Muscle of leg (tissue), 16 donors: ENCODE measurements around the gene LRSAM1. TPM values are rescaled to one million over a fixed set of nuclear protein-coding genes. Genes with fewer than 3 reads are reported as not detected.
A peak's percentile ranks its signal among the peaks of the same experiment; 100 is the strongest.

Source experiments
- DNase-seq: peaks from one replicate; pipeline ENCODE4 v3.0.0; 2013
- H3K27ac ChIP-seq: one replicate; pipeline ENCODE4 v1.5.1; 2013; ENCODE audit warnings: mild to moderate bottlenecking, low read length, control low read depth
- H3K27me3 ChIP-seq: one replicate; pipeline ENCODE4 v1.6.1; 2013; ENCODE audit warnings: low read length; ENCODE audit not compliant: control insufficient read depth, insufficient read depth
- H3K36me3 ChIP-seq: one replicate; pipeline ENCODE4 v1.6.1; 2013; ENCODE audit warnings: low read length; ENCODE audit not compliant: control insufficient read depth, insufficient read depth
- H3K4me1 ChIP-seq: one replicate; pipeline ENCODE4 v1.6.1; 2013; ENCODE audit warnings: low read length; ENCODE audit not compliant: control insufficient read depth, insufficient read depth
- H3K4me3 ChIP-seq: one replicate; pipeline ENCODE4 v1.5.1; 2013; ENCODE audit warnings: low read length, control low read depth
- H3K9me3 ChIP-seq: replicated peaks from 2 replicates; pipeline ENCODE4 v1.6.1; 2013; ENCODE audit warnings: low read depth, low read length; ENCODE audit not compliant: control insufficient read depth
- WGBS: methylation state at CpG from one replicate; pipeline ENCODE4 v1.1.5; 2013; ENCODE audit warnings: missing lambda C conversion rate; ENCODE audit not compliant: insufficient coverage; 5-methylcytosine and 5-hydroxymethylcytosine counted together
- long read RNA-seq, 11 donors: transcript quantifications; one replicate each; lab custom pipeline, GENCODE V29; 2026
- polyA plus RNA-seq, 8 donors: library from polyadenylated mRNA; unstranded; fragments of 120-200 nt; gene quantifications; one replicate each; pipeline versions ENCODE4 v1.2.1 to v1.2.3, GENCODE V29; 2013; ENCODE audit warnings: inconsistent platforms in 1 of 8, low replicate concordance in 1 of 8; ENCODE audit not compliant: insufficient read length in 8 of 8, insufficient read depth in 1 of 8
- total RNA-seq: library from RNA; stranded (reverse); fragments of 120-200 nt; gene quantifications from one replicate; pipeline ENCODE4 v1.2.4, GENCODE V29; 2013

LRSAM1 gene
- total RNA-seq (5.8 TPM), polyA plus RNA-seq (10 to 100 TPM; 10.5 to 13.7 (median 11.6) TPM)
- long read RNA-seq, donor 1: 0 reads
- long read RNA-seq, donor 2: 0 reads
- long read RNA-seq, donor 3, partial matches to known transcripts: 0 of 1 reads
- long read RNA-seq, donor 3, other reads (novel, unspliced or antisense): 0 of 1 reads
- long read RNA-seq, donor 4, partial matches to known transcripts: 0 of 1 reads
- long read RNA-seq, donor 4, other reads (novel, unspliced or antisense): 0 of 1 reads
- long read RNA-seq, donor 5: 0 reads
- long read RNA-seq, donor 6, partial matches to known transcripts: 0 of 2 reads
- long read RNA-seq, donor 6, other reads (novel, unspliced or antisense): 0 of 2 reads
- long read RNA-seq, donor 7, partial matches to known transcripts: 0 of 2 reads
- long read RNA-seq, donor 7, other reads (novel, unspliced or antisense): 0 of 2 reads
- long read RNA-seq, donor 8: 0 reads
- long read RNA-seq, donor 9, partial matches to known transcripts: 0 of 1 reads
- long read RNA-seq, donor 9, other reads (novel, unspliced or antisense): 0 of 1 reads
- long read RNA-seq, donor 10: 0 reads
- long read RNA-seq, donor 11: 0 reads

DNA sequence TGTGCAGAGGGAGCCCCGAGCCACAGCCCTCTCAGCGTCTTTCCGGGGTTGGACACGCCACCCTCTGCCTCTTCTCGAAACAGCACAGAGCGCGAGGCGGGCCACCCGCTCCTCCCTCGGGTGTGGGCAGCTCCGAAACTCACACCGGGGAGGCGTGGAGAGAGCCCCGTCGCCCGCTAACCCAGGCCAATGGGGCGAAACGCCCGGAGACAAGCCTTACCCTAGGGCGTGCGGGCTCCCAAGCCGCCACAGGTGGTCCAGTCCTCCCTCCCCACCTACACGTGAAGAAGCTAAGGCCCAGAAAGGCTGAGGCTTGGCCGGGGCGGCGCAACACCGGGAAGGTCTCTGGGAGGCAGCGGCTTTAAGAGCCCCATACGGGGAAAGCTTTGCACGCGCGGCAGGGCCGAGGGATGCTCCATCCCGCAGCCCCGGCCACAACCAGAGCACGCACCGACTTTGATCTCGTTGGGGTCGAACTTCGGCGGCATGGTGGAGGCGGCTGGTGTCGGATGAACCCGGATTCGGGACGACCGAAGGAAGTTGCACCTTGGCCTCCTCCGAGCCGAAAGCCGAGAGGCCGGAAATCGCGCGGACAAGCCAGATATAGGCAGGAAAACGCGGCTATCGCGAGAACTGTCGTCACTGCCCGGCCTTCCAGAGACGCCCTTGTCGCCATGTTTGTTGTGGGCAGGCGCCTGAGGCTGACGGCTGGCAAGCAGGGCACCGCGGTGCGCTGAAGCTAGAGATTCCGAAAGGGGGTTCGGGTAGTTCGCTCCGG is at the start of gene LRSAM1, which contains the start of gene RPL12:
Gene LRSAM1, plus strand, starts transcription at position 681 of the 778 bp plus-strand sequence. CDS start 3,018 bp downstream, outside the sequence.
Gene RPL12, minus strand, starts transcription at position 577 of the 778 bp plus-strand sequence. Its CDS starts 89 bp downstream, at position 488.
- peaks cover 34% of the 10 kb centered on the region for H3K4me1 ChIP-seq
- H3K36me3 ChIP-seq: peaks cover 65% of the 10 kb centered on the region
- peak within 1 kb of the TSS; percentile 88 for H3K27ac ChIP-seq
- peak; percentile 98 for DNase-seq
- H3K9me3 ChIP-seq: no peaks in the 10 kb centered on the region
- WGBS: under 1% methylated on average over 71 of the region's 71 CpGs
- peak within 1 kb of the TSS; percentile 99 for H3K4me3 ChIP-seq
- H3K27me3 ChIP-seq: no peaks in the 10 kb centered on the region

DNA sequence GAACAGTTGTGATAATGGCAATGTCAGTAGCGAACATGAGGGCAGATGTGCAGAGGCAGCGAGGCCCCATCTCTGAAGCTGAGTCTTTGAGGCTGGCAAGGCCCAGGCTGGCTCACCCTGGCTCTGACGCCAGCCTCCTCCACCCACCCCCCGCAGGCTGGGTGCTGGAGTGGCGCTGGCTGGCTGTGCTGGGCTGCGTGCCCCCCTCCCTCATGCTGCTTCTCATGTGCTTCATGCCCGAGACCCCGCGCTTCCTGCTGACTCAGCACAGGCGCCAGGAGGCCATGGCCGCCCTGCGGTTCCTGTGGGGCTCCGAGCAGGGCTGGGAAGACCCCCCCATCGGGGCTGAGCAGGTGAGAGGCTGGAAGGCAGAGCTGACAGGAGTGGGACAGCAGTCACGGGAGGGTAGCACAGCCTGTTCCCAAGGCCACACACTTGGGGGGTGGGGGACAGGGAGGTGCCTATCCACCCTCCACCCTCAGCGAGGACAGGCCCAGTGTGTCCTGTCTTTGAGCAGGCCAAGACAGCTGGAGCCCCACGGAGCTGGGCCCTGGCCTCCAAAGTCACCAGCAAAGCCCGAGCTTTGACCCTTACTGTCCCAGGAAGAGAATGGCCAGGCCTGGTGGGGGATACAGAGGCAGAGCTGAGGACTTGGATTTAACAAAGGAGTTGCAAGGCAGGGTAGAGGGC is 48.8 kb upstream of the LRSAM1 start:
- Histone ChIP-seq H3K27ac (no peak overlapping the region), H3K4me1 (peaks cover 24% of the 10 kb centered on the region), H3K9me3 (no peaks in the 10 kb centered on the region), H3K4me3 (no peak overlapping the region), H3K27me3 (no peaks in the 10 kb centered on the region), H3K36me3 (peaks cover 66% of the 10 kb centered on the region)
- DNase-seq: no peak
- WGBS: 85% methylated on average over 2 of the region's 18 CpGs

GRCh38 chr9:127403507-127404192 is 47.7 kb upstream of the LRSAM1 start:
- DNase-seq: no peak
- Histone ChIP-seq H3K9me3 (no peaks in the 10 kb centered on the region), H3K27ac (no peak overlapping the region), H3K4me1 (peaks cover 16% of the 10 kb centered on the region), H3K36me3 (peaks cover 66% of the 10 kb centered on the region), H3K27me3 (no peaks in the 10 kb centered on the region), H3K4me3 (no peak overlapping the region)
- 90% methylated on average over 21 of the region's 22 CpGs for WGBS

- no peak for DNase-seq
- Histone ChIP-seq H3K27ac (no peak overlapping the region), H3K4me3 (no peak overlapping the region), H3K36me3 (peaks cover 66% of the 10 kb centered on the region), H3K9me3 (no peaks in the 10 kb centered on the region), H3K27me3 (no peaks in the 10 kb centered on the region), H3K4me1 (peaks cover 13% of the 10 kb centered on the region)
- WGBS: 89% methylated on average over 16 of the region's 23 CpGs
Measured at GRCh38 chr9:127404631-127405030, 46.7 kb upstream of the LRSAM1 start.

GRCh38 chr9:127405344-127406125 is 45.8 kb upstream of the LRSAM1 start:
- Histone ChIP-seq H3K4me3 (no peak overlapping the region), H3K27me3 (no peaks in the 10 kb centered on the region), H3K36me3 (peaks cover 57% of the 10 kb centered on the region), H3K9me3 (no peaks in the 10 kb centered on the region), H3K27ac (no peak overlapping the region), H3K4me1 (peaks cover 13% of the 10 kb centered on the region)
- 90% methylated on average over 18 of the region's 20 CpGs for WGBS
- peak; percentile 37 for DNase-seq

- peaks cover 13% of the 10 kb centered on the region for H3K4me1 ChIP-seq
- no peak overlapping the region for H3K27ac ChIP-seq
- H3K36me3 ChIP-seq: peaks cover 48% of the 10 kb centered on the region
- H3K27me3 ChIP-seq: no peaks in the 10 kb centered on the region
- H3K9me3 ChIP-seq: no peaks in the 10 kb centered on the region
- DNase-seq: no peak
- H3K4me3 ChIP-seq: no peak overlapping the region
- 77% methylated on average over 13 of the region's 13 CpGs for WGBS
Measured at GRCh38 chr9:127406799-127407491, 44.4 kb upstream of the LRSAM1 start.

- no peaks in the 10 kb centered on the region for H3K9me3 ChIP-seq
- no peaks in the 10 kb centered on the region for H3K27me3 ChIP-seq
- WGBS: 85% methylated on average over 6 of the region's 6 CpGs
- H3K4me3 ChIP-seq: no peak overlapping the region
- no peak for DNase-seq
- H3K27ac ChIP-seq: no peak overlapping the region
- peaks cover 13% of the 10 kb centered on the region for H3K4me1 ChIP-seq
- peaks cover 43% of the 10 kb centered on the region for H3K36me3 ChIP-seq
Measured at GRCh38 chr9:127407492-127407843, 43.8 kb upstream of the LRSAM1 start.

GRCh38 chr9:127411122-127411521 is 40.2 kb upstream of the LRSAM1 start:
- H3K27ac ChIP-seq: no peak overlapping the region
- H3K9me3 ChIP-seq: no peaks in the 10 kb centered on the region
- peaks cover 3% of the 10 kb centered on the region for H3K4me1 ChIP-seq
- no peak overlapping the region for H3K4me3 ChIP-seq
- peaks cover 13% of the 10 kb centered on the region for H3K36me3 ChIP-seq
- H3K27me3 ChIP-seq: no peaks in the 10 kb centered on the region
- WGBS: 100% methylated on average over 2 of the region's 4 CpGs
- peak; percentile 45 for DNase-seq
